GM19438 (cell line): ENCODE results near the gene WDR44.

Source experiments
- ATAC-seq: cut with Tn5 transposase; IDR thresholded peaks from one replicate; pipeline ENCODE4 v1.9.1; 2021; ENCODE audit warnings: low read depth; ENCODE audit not compliant: unreplicated experiment

WDR44 gene

DNA sequence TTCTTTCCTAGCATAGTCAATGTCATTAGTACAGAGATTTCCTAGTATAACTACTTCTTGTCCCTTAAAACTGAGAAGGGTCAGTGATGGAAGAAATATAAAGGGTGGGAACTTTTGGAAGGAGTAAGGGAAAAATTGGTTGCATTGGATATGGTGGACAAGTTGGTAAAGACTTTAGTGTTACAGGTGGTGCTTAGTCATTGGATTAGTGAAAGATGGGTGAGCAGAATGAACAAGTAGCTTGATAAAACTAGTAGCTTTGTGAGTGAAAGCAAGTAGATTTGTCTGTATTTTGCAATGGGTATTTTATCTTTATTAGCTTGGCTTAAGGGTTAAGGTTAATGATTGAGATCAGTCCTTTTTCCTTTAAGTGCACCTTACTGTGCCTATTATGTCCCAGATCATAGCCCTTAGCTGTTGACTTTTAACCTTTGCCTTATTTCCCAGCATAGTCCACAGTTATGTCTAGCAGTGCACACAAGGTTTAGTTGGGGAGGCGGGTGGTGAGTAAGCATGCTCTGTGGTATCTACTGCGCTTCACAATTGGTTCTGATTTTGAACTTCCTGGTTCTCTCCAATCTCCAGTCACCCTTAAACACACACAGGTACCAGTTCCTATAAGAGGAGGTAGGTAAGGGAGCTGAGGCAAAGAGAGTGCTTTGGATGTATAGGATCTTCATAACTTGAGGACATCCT lies 9.5 kb downstream of the WDR44 start:
- no peak for ATAC-seq

DNA sequence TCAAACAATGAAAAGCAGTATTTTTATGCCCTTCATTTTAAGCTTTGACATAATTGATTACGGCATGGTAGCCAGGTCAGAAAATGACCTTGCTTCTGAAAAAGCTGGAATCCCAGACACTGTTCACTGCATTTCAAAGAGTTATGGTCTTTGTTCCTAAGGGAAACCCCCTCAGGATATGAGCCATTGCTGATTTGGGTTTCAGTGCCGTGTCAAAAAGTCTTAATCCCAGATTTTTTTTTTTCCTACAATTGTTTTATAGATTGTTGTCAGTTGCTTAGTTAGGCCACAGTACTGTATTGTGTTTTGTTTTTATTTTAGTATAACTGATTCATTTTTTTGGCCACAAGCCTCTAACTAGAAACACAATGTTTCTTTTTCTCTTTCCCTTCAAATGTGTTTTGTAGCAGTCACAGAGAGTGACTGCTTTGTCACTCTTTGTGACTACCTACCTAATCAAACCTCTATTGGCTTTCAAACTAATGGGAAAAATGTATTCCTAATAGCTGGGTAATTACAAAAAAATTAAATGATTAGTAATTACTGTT lies 10.3 kb downstream of the WDR44 start:
- no peak for ATAC-seq

DNA sequence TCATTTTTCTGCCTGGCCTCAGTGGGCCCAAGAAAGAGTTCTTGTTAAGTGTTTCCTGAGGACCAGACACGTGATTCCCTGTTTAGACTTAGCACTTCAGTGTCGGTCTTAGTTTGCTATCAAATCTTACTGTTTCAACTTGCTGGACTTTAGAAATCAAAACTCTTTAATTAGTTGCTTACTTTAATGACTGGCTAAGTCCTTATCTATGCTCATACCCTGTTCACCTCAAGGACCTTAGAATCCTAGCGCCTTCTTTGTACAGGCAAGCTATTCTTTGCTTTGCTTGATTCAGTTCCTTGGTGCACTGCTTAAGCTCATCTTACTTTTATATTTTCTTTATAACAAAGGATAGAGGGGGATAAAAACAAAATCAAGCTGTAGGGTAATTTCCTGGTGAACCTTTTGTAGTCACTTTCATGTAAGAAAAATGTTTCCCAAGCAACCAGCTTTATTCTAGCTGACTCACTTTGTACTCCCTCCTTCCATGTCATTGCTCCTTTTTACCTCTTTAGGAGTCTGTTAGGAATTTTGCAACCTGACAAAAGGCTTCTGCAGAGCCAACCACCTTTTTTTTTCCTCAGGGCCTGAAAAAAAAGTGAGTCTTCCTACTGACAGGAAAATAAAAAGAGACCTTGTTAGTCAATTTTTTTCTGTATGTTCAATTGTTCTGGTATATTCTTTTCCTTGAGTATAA lies 14.7 kb downstream of the WDR44 start:
- no peak for ATAC-seq

DNA sequence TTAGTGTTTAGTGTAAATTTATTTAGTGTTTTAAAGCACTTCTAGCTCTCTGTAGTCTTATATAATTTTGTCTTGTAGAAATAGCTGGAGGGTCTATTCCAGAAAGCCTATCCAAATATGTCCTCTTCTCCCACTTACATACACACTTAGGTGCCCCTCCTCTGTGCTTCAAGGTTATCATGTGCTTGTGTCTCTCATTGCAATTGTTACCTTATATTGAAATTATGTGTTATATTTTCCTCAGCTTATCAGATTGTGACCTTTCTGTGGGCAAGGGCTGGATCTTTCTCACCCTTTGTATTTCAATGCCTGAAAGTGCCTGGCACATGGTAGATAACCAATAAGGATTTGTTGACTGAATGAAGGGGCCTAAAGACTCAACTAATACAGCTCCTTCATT lies 18.4 kb downstream of the WDR44 start:
- ATAC-seq = no peak

DNA sequence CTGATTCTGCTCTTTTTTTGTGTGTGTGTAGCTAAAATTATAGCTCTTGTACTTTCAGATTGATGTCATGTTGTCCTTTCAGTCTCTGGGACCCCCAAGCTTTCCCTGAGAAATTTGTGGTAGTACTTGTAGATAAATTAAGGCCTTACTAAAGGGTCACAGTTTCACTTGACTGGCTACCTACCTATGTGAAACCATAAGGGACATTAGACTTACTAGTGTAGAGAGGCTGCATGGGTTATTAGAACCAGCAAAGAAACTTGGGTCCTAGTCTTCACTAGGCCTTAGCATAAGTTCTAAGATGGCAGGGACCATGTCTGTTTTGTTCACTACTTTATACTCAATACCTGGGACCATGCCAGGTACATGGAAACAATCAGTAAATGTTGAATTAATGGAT lies 21.4 kb downstream of the WDR44 start:
- ATAC-seq = no peak

DNA sequence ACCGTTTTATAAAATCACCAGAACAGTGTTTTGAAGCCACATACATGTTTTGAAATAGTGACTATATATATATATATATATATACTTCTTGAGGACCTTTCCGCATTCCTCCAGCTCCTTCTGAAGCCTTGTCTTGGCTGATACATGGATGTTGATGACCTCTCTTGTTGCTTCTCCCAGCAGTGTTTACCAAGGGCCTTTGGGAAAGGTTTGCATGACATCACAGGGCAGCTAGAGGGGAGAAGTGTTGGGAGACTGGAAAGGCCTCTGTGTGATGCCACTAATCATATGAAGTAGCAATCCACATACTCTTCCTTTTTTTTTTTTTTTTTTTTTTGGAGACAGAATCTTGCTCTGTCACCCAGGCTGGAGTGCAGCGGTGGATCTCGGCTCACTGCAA lies 22.5 kb downstream of the WDR44 start:
- no peak for ATAC-seq

DNA sequence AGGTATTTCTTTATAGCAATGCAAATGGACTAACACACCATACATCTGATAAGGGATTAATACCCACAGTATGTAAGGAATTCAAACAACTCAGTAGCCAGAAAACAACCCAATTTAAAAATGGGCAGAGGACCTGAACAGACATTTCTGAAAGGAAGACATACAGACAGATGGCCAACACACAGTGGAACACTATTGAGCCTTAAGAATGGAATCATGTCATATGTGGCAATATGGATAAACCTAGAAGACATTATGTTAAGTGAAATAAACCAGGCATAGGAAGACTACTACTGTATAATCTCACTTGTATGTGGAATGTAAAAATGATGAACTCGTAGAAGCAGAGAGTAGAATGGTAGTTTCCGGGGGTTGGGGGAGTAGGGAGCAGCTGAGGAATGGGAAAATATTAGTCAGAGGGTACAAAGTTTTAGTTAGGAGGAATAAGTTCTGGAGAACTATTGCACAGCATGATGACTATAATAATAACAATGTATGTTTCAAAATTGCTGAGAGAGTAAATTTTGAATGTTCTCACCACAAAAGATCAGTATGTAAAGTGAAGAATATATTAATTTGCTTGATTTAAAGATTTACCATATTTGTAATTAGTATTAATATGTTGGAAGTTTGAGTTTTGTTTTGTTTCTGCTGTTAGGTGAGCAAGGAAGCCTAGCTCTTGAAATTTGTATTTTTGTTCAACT lies 25.2 kb downstream of the WDR44 start:
- ATAC-seq = no peak

DNA sequence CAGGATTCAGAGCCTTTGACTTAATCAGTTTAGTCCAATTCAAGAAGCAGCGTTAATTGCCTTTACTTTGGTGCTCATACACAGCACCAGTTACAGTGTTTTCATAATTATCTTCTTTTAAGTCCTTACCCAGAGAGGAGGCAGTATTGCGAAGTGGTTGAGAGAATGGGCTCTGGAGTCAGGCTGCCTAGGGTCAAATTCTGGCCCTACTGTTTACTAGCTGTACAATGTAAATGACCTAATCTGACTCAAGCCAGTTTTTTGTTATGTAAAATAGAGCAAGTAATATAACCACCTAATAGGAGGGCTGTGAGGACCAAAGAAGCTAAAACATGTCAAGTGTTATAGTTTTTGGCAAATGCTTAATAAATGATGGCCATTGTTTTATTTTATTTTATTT lies 27.6 kb downstream of the WDR44 start:
- ATAC-seq = no peak

DNA sequence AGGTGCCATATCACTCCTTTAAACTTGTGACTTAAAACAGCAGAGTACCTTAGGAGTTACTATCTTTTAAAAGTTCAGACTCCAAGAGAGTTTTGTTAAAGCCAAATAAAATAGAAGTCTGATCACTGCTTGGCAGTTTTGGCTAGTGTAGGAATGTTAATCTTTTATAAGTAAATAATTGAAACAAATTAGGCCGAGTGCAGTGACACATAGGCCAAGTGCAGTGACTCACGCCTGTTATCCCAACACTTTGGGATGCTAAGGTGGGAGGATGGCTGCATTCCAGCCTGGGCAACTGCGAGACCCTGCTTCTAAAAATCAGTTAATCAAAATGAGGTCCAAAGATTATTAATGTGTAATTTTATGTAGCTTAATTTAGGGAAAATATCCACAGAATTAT lies 37.2 kb downstream of the WDR44 start:
- no peak for ATAC-seq

DNA sequence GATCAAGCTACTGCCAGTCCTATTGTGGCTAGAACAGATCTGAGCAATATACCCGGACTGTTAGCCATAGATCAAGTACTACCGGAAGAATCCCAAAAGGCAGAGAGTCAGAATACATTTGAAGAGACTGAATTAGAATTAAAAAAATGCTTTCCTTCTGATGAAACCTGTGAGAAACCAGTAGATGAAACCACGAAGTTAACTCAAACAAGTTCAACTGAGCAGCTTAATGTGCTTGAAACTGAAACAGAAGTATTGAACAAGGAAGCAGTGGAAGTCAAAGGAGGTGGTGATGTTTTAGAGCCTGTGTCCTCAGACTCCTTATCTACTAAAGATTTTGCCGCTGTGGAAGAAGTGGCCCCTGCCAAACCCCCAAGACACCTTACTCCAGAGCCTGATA lies 46.8 kb downstream of the WDR44 start:
- ATAC-seq = no peak

DNA sequence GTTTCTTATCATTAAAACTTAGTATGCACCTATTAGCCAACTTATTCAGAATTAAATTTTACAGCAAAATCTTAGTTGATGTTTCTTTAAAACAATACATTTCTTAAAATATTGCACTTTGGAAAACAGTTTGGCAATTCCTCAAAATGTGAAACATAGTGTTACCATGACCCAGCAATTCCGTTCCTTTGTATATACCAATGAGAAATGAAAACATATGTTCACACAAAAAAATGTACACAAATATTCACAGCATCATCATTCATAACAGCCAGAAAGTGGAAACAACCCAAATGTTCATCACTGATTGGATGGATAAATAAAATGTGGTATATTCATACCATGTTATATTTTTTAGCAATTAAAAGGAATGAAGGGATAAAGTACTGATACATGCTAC lies 50.2 kb downstream of the WDR44 start:
- no peak for ATAC-seq

DNA sequence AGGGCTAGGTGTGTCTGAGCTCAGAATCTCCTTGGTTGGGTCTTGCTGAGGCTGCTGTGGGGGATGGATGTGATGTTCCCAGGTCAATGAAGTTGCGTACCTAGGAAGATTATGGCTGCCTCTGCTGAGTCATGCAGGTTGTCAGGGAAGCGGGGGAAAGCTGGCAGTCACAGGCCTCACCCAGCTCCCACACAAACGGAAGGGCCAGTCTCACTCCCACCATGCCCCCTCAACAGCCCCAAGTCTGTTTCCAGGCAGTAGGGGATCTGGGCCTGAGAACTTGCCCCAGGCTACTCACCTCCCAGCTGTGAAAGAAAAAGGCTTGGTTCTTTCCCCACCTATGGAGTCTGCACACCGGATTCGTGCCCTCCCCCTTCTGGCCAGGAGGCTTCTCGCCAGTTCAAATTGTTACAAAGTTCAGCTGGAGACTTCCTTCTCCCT lies 72.9 kb downstream of the WDR44 start:
- no peak for ATAC-seq

DNA sequence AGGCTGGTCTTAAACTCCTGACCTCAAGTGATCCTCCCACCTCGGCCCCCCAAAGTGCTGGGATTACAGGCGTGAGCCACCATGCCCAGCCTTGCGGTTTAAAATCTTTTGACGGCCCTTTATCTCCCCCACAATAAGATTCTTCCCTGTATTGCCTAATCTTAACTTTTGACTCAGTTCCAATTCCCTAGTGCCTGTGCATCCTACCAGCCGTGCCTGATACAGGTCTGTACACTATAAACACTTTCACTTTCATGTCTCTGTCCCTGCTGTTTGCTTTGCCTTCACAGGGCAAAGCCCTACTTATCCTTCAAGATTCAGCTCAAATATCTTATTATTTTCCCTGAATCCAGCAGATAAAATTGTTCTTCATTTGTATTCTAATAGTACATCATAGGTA lies 74.6 kb downstream of the WDR44 start:
- peak; percentile 79 for ATAC-seq

DNA sequence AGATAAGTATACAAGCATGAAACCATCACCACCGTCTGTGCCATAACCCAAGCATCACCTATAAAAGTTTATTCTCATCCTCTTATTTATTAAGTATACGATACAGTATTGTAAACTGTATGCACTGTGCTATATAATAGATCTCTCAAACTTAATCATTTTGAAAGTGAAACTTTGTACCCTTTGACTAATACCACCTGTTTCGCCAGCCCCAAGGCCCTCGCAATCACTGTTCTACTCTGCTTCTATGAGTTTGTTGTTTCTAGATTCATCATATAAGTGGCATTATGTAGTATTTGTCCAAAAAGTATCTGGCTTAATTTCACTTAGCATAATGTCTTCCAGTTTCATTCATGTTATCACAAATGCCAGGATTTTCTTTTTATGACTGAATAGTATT lies 77.7 kb downstream of the WDR44 start:
- peak; percentile 75 for ATAC-seq

DNA sequence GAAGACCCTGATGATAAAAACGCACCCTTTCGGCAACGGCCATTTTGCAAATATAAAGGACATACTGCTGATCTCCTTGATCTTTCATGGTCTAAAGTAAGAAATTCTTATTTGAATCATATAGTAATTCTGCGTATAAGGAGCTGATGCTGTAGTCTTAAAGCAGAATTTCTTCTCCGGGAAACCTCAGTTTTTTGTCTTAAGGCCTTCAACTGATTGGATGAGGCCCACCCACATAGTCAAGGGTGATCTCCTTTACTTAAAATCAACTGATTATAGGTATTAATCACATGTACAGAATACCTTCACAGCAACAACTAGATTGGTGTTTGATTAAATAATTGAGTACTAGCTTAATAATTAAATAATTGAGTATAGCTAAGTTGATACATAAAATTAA lies 86.9 kb downstream of the WDR44 start:
- ATAC-seq = no peak

DNA sequence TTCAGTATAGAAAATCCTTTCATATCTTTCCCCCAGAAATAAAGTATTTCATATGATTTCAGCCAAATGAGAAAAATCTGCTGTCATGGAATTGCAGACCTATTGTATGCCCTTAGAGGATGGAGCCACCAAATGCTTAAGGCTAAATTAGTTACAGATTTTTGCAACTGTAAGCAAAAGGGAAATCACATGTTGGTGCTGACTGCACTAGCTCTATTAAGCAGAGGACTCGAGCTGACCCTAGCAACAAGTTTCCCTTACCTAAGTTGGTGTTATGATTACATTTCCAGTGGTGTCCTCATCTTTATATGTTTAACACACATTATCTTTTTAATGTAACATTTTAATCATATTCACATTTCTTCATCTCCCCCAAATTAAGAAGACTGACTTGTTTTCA lies 91.4 kb downstream of the WDR44 start:
- ATAC-seq = no peak

DNA sequence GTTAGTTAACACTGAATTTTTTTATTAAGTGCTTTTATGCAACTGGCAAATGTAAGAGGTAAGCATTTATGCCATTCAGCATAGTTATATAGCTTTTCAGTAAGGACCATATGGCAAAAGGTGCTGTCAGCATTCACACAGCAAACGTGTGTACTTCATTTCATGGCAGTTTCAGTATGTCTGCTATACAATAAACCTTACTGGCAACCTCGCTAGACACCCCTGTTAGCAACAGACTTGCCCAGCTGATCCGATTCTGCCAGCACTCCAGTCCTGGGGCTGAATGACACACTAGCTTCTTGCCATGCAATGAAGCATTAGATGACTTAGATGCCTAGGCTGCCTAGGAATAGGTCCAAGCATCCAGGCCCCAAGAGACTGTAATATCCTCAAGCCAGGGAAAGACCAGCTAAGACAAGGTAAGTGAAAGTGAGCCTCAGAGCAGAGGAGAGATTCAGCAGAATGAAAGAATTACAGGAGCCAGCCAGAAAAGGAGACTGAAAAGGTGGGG lies 102.4 kb downstream of the WDR44 start:
- no peak for ATAC-seq

DNA sequence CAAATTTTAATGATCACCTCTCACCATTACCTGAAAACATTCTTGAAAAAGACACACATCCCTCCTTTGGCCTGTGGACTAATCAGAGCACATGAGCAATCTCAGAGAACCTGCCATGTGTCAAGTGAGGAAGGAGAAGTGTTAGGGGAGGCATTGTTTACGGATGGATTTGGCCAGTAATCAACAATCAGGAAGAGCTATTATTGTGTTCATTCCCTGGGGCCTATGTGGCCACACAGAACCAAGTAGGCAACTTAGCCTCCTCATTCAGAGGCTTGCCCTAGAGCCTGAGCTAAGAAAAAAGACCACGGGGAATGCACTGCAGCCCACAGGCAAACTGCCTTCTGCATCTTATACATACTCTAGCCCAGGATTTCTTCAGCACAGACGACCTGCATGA lies 109.1 kb downstream of the WDR44 start:
- ATAC-seq = no peak

DNA sequence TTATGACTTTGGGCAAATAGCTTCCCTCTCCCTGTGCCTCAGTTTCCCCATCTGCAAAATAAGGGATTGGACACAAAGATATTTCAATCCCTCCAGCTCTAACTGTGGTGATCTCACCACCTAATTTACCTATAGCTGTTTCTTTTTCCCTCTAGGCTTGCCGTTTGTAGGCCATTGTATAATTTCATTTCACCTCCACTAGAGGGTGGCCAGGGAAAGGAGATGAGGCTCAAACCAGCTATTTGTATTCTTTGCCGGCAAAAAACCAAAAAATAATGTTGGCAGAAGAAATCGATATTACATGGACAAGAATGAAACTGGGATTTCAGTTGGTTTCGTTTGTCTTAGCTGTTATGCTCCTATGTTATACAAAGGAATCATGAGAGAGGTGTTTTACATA lies 113.6 kb downstream of the WDR44 start:
- no peak for ATAC-seq

DNA sequence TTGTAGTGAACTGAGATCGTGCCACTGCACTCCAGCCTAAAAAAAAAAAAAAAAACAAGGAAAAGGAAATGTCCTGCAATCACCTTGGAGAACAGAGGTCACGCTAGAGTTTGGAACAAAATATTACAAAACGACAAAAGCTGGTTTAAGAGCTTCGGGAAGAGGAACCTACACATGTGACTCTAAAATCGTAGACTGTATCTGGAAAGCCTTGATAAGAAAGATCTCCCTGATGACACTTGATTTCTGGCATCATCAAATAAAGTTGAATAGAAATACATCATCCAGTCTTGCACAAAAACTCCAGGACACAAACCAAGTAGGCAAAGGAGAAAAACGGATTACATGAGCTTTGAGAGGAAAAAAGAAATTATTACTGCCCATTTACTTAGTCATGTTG lies 118.6 kb downstream of the WDR44 start:
- no peak for ATAC-seq

DNA sequence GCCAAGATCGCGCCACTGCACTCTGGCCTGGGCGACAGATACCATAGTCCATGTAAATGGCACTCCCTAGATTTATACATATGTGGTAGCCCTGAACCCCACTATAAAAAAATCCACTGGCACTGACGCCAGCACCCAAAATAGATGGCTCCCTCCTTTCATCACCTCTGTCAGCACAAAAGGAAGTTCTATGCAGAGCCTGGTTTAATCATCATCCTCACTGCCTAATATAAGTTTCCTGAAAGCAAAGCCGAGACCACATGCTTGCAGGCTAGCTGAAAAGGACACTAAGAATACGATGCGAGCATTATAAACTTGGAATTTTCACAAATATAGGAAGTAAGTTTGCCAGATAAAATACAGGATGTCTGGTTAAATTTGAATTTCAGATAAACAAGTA lies 122.2 kb downstream of the WDR44 start:
- ATAC-seq = no peak
